H1 (cell line): ENCODE results near the gene SCAMP5. TPM values are rescaled to one million over a fixed set of nuclear protein-coding genes. Genes with fewer than 3 reads are reported as not detected.

Experiments used
- polyA plus RNA-seq, 7 experiments: library from polyadenylated mRNA; depleted of rRNA in 3 of 7; stranded (reverse) in 5 of 7; unstranded in 2 of 7; fragments of >200 nt in 5 of 7; fragments of 200-250 nt in 2 of 7; gene quantifications; 1 replicate in 5 of 7; 2 replicates in 1 of 7; 4 replicates in 1 of 7; pipeline versions ENCODE4 v1.2.1 to v1.2.3, GENCODE V29; 2011 to 2013; ENCODE audit warnings: missing spikeins in 2 of 7, mixed read lengths in 2 of 7
- small RNA-seq: library from polyadenylated mRNA; stranded (forward); fragments of <200 nt; extraction: miRNeasy Mini kit (QIAGEN cat#:217004); gene quantifications from one replicate; pipeline ENCODE3, GENCODE V24; 2013; ENCODE audit not compliant: insufficient read depth
- total RNA-seq: library from RNA; stranded (reverse); fragmentation: NEBNext Ultra II Directional; extraction: Animal tissue kit (Norgen Biotek cat#: 25700); gene quantifications from 2 replicates; pipeline ENCODE4 v1.2.1, GENCODE V29; 2021

Gene SCAMP5
- total and polyA plus RNA-seq, 2 of the 8 experiments (the other 6 are each of a cell fraction or from before 2014, with no cell fraction given): 55.4 to 94.7 TPM

Small RNA genes within 50 kb of the gene (small RNA-seq; reads per million reads assigned to genes)
- not detected for gene AC015720.1
- not detected for gene RF00019

Other genes starting within 250 kb of the SCAMP5 start
- not detected in 2 replicates for gene CYP1A2, start 246.7 kb upstream of the SCAMP5 start, total RNA-seq
- not detected in 2 replicates for gene CYP1A2, start 246.7 kb upstream of the SCAMP5 start, polyA plus RNA-seq (2011; rRNA removed)
- gene CSK, start 213.5 kb upstream of the SCAMP5 start, total RNA-seq: 50.2 and 51.7 TPM in 2 replicates
- 13.7 and 23.0 TPM in 2 replicates for gene CSK, start 213.5 kb upstream of the SCAMP5 start, polyA plus RNA-seq (2011; rRNA removed)
- not detected in 2 replicates for gene LMAN1L, start 182.7 kb upstream of the SCAMP5 start, total RNA-seq
- gene LMAN1L, start 182.7 kb upstream of the SCAMP5 start, polyA plus RNA-seq (2011; rRNA removed): not detected in 2 replicates
- not detected in 2 replicates for gene CPLX3, start 168.9 kb upstream of the SCAMP5 start, total RNA-seq
- gene CPLX3, start 168.9 kb upstream of the SCAMP5 start, polyA plus RNA-seq (2011; rRNA removed): 0.17 and 0.27 TPM in 2 replicates
- gene ULK3, start 152.4 kb upstream of the SCAMP5 start, total RNA-seq: 25.0 and 27.1 TPM in 2 replicates
- 34.4 and 52.2 TPM in 2 replicates for gene ULK3, start 152.4 kb upstream of the SCAMP5 start, polyA plus RNA-seq (2011; rRNA removed)
- 40.3 and 41.7 TPM in 2 replicates for gene SCAMP2, start 122.2 kb upstream of the SCAMP5 start, total RNA-seq
- gene SCAMP2, start 122.2 kb upstream of the SCAMP5 start, polyA plus RNA-seq (2011; rRNA removed): 112 and 131 TPM in 2 replicates
- gene MPI, start 105.5 kb upstream of the SCAMP5 start, total RNA-seq: 31.0 and 32.9 TPM in 2 replicates
- gene MPI, start 105.5 kb upstream of the SCAMP5 start, polyA plus RNA-seq (2011; rRNA removed): 74.8 and 79.0 TPM in 2 replicates
- gene FAM219B, start 88.7 kb upstream of the SCAMP5 start, total RNA-seq: 56.1 and 57.1 TPM in 2 replicates
- gene FAM219B, start 88.7 kb upstream of the SCAMP5 start, polyA plus RNA-seq (2011; rRNA removed): 66.6 and 91.3 TPM in 2 replicates
- gene COX5A, start 57.5 kb upstream of the SCAMP5 start, total RNA-seq: 367 and 373 TPM in 2 replicates
- 228 and 270 TPM in 2 replicates for gene COX5A, start 57.5 kb upstream of the SCAMP5 start, polyA plus RNA-seq (2011; rRNA removed)
- 19.4 and 19.8 TPM in 2 replicates for gene RPP25, start 38.8 kb upstream of the SCAMP5 start, total RNA-seq
- 17.4 and 20.0 TPM in 2 replicates for gene RPP25, start 38.8 kb upstream of the SCAMP5 start, polyA plus RNA-seq (2011; rRNA removed)
- 11.3 and 14.7 TPM in 2 replicates for gene PPCDC, start 28.0 kb downstream of the SCAMP5 start, total RNA-seq
- gene PPCDC, start 28.0 kb downstream of the SCAMP5 start, polyA plus RNA-seq (2011; rRNA removed): 29.7 and 46.7 TPM in 2 replicates
- gene C15orf39, start 206.3 kb downstream of the SCAMP5 start, total RNA-seq: 35.6 and 38.5 TPM in 2 replicates
- gene C15orf39, start 206.3 kb downstream of the SCAMP5 start, polyA plus RNA-seq (2011; rRNA removed): 13.8 and 18.9 TPM in 2 replicates